Trophoblast cell (in vitro differentiated cells and primary cell): Measurements from ENCODE around the gene KCNS1.
A peak's percentile ranks its signal among the peaks of the same experiment; 100 is the strongest.

ENCODE experiments used
- DNase-seq, 2 donors: peaks; one replicate each; pipeline ENCODE4 v3.0.0-alpha.2; 2016
- H2AFZ ChIP-seq: 2 replicates; pipeline ENCODE4 v1.6.1; 2013; ENCODE audit warnings: low read length, moderate library complexity, mild to moderate bottlenecking; ENCODE audit not compliant: insufficient read depth, poor library complexity
- H2AK5ac ChIP-seq: 2 replicates; pipeline ENCODE4 v1.6.1; 2013; ENCODE audit warnings: mild to moderate bottlenecking, low read length
- H2BK120ac ChIP-seq: 2 replicates; pipeline ENCODE4 v1.6.1; 2013; ENCODE audit warnings: low read length, mild to moderate bottlenecking, moderate library complexity; ENCODE audit not compliant: insufficient read depth, poor library complexity
- H2BK12ac ChIP-seq: 2 replicates; pipeline ENCODE4 v1.6.1; 2013; ENCODE audit warnings: mild to moderate bottlenecking, low read length, moderate library complexity
- H2BK5ac ChIP-seq: 2 replicates; pipeline ENCODE4 v1.6.1; 2013; ENCODE audit warnings: low read length, low read depth, moderate library complexity, mild to moderate bottlenecking; ENCODE audit not compliant: poor library complexity
- H3K14ac ChIP-seq: 2 replicates; pipeline ENCODE4 v1.6.1; 2013; ENCODE audit warnings: mild to moderate bottlenecking, low read length
- H3K18ac ChIP-seq: 2 replicates; pipeline ENCODE4 v1.6.1; 2013; ENCODE audit warnings: mild to moderate bottlenecking, low read length
- H3K23ac ChIP-seq: 2 replicates; pipeline ENCODE4 v1.6.1; 2013; ENCODE audit warnings: low read length
- H3K27ac ChIP-seq: 2 replicates; pipeline ENCODE4 v1.5.1; 2013; ENCODE audit warnings: low read depth, mild to moderate bottlenecking, inconsistent platforms, low read length, moderate library complexity
- H3K27me3 ChIP-seq: 2 replicates; pipeline ENCODE4 v1.6.1; 2013; ENCODE audit warnings: inconsistent platforms, mild to moderate bottlenecking, low read length, moderate library complexity; ENCODE audit not compliant: insufficient read depth
- H3K36me3 ChIP-seq, 2 experiments: 1 replicate in 1 of 2; 2 replicates in 1 of 2; pipeline ENCODE4 v1.6.1; 2013; ENCODE audit warnings: low read length in 2 of 2, mild to moderate bottlenecking in 2 of 2, moderate library complexity in 1 of 2; ENCODE audit not compliant: insufficient read depth in 2 of 2, control insufficient read depth in 1 of 2
- H3K4ac ChIP-seq: 2 replicates; pipeline ENCODE4 v1.6.1; 2013; ENCODE audit warnings: low read depth, mild to moderate bottlenecking, low read length, moderate library complexity
- H3K4me1 ChIP-seq, 2 experiments: 1 replicate in 1 of 2; 2 replicates in 1 of 2; pipeline ENCODE4 v1.6.1; 2013; ENCODE audit warnings: low read length in 2 of 2, mild to moderate bottlenecking in 2 of 2, moderate library complexity in 1 of 2; ENCODE audit not compliant: insufficient read depth in 2 of 2, control insufficient read depth in 1 of 2
- H3K4me2 ChIP-seq: 2 replicates; pipeline ENCODE4 v1.6.1; 2013; ENCODE audit warnings: inconsistent platforms, mild to moderate bottlenecking, low read length, moderate library complexity
- H3K4me3 ChIP-seq: 2 replicates; pipeline ENCODE4 v1.5.1; 2013; ENCODE audit warnings: mild to moderate bottlenecking, low read depth, low read length, inconsistent platforms
- H3K79me1 ChIP-seq: one replicate; pipeline ENCODE4 v1.6.1; 2013; ENCODE audit warnings: low read length
- H3K79me2 ChIP-seq: 2 replicates; pipeline ENCODE4 v1.6.1; 2013; ENCODE audit warnings: low read length, mild to moderate bottlenecking; ENCODE audit not compliant: control insufficient read depth, insufficient read depth, poor library complexity
- H3K9ac ChIP-seq: 2 replicates; pipeline ENCODE4 v1.6.1; 2013; ENCODE audit warnings: mild to moderate bottlenecking, low read length
- H3K9me3 ChIP-seq: 2 replicates; pipeline ENCODE4 v1.6.1; 2013; ENCODE audit warnings: low read depth, mild to moderate bottlenecking, control low read depth, inconsistent platforms, low read length; ENCODE audit not compliant: insufficient read depth
- H4K12ac ChIP-seq: 2 replicates; pipeline ENCODE4 v1.6.1; 2013; ENCODE audit warnings: low read depth, mild to moderate bottlenecking, low read length, moderate library complexity
- H4K8ac ChIP-seq: 2 replicates; pipeline ENCODE4 v1.6.1; 2013; ENCODE audit warnings: low read depth, mild to moderate bottlenecking, low read length, moderate library complexity
- H4K91ac ChIP-seq: one replicate; pipeline ENCODE4 v1.6.1; 2013; ENCODE audit warnings: low read depth, mild to moderate bottlenecking, low read length, moderate library complexity
- WGBS: extraction: QIAGEN DNeasy Blood & Tissue Kit; methylation state at CpG from one replicate; pipeline ENCODE4 v1.1.7; 2013; ENCODE audit warnings: missing lambda C conversion rate; ENCODE audit not compliant: insufficient read length, insufficient coverage; ENCODE audit errors: extremely low coverage; 5-methylcytosine and 5-hydroxymethylcytosine counted together

The KCNS1 gene

DNA sequence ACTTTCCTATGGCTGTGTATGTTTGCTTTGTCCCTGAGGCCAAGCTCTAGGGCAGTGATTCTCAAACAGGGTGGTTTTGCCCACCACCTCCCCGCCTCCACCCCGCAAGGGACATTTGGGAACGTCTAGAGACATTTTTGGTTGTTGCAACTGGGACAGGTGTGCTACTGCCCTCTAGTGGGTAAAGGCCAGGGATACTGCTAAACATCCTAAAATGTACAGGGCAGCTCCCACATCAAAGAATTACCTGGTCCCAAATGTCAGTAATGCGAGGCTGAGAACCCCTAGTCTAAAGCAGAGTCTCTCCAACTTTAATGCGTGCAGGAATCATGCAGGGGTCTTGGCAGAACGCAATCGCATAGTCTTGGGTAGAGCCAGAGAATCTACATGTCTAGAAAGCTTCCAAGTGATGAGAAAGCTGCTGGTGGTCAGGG, 5.1 kb downstream of the KCNS1 start:
- peak; percentile 62 to 86 for DNase-seq
- Histone ChIP-seq H2BK5ac (no peak overlapping the region), H4K8ac (no peak overlapping the region), H3K4ac (no peak overlapping the region), H2AK5ac (no peak overlapping the region), H3K4me2 (no peak overlapping the region), H3K4me3 (no peak overlapping the region), H3K79me2 (no peaks in the 10 kb centered on the region), H3K27me3 (no peaks in the 10 kb centered on the region), H3K4me1 (peaks cover 3 to 6% of the 10 kb centered on the region in 2 experiments), H3K18ac (no peak overlapping the region), H3K14ac (no peak overlapping the region), H2BK12ac (no peak overlapping the region), H3K23ac (no peak overlapping the region), H2BK120ac (no peak overlapping the region), H2AFZ (no peak overlapping the region), H3K9ac (no peak overlapping the region), H3K79me1 (peaks cover 8% of the 10 kb centered on the region), H3K27ac (no peak overlapping the region), H3K36me3 (peaks cover 11 to 19% of the 10 kb centered on the region in 2 experiments), H4K12ac (no peak overlapping the region), H3K9me3 (peaks cover 6% of the 10 kb centered on the region), H4K91ac (no peak overlapping the region)
- no CpG with 5 or more reads among the region's 7 CpGs for WGBS

DNA sequence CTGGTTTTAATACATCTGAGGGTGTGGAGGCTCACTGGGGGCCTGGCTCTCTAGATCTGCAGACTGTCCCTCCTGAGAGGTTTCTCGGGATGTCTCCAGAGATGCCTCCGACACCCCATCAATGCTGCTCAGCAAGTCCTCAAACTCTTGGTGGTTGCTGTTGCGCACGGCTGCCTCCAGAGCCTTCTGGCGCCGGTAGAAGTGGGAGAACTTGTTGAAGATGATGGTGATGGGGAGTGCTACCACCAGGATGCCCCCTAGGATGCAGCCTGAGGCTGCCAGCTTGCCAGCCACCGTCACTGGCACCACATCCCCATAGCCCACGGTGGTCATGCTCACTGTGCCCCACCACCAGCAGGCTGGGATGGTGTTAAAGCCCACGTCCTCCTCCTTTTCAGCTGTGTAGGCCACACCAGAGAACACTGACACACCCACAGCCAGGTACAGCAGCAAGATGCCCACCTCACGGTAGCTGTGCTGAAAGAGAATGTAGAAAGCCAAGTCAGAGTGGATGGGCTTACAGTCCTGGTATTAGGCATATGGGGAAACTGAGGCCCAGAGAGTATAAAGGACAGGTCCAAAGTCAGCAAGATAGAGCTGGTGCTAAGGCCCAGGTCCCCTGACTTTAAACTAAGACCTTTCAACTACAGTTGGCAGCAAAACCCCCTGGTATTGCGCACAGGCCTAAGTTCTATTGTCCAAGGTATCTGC, 5.9 kb downstream of the KCNS1 start:
- Histone ChIP-seq H3K9me3 (peaks cover 6% of the 10 kb centered on the region), H3K18ac (peak overlapping the region; percentile 13), H4K8ac (peak overlapping the region; percentile 47), H3K4me2 (no peak overlapping the region), H3K14ac (peak overlapping the region; percentile 36), H2AFZ (no peak overlapping the region), H2BK12ac (peak overlapping the region; percentile 45), H3K4me1 (peaks cover 0 to 6% of the 10 kb centered on the region in 2 experiments), H3K27ac (no peak overlapping the region), H3K4ac (peak overlapping the region; percentile 3), H3K79me1 (peaks cover 5% of the 10 kb centered on the region), H2BK120ac (peak overlapping the region; percentile 18), H2BK5ac (peak overlapping the region; percentile 35), H3K23ac (no peak overlapping the region), H3K36me3 (peaks cover 11 to 19% of the 10 kb centered on the region in 2 experiments), H3K9ac (no peak overlapping the region), H3K4me3 (no peak overlapping the region), H3K79me2 (no peaks in the 10 kb centered on the region), H2AK5ac (peak overlapping the region; percentile 24), H4K12ac (no peak overlapping the region), H4K91ac (peak overlapping the region; percentile 67), H3K27me3 (no peaks in the 10 kb centered on the region)
- no peak for DNase-seq
- no CpG with 5 or more reads among the region's 11 CpGs for WGBS

DNA sequence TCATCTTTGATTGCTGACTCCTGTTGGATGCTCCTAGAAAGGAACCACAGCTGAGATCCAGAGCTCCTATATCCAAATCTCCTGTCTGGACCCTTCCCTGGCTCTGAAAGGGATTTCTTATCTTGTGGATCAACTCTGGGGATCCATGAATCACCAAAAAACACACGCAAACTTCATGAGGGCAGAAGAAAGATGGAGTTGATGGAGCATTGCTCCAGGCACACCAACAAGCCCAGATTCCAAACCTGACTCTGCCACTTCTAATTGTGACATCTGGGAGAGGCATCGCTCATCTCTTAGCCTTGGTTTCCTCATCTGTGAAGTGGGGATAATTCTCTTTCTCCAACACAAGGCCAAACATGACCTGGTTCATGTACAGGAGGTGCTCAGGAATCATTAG, 6.7 kb downstream of the KCNS1 start:
- Histone ChIP-seq H3K79me2 (no peaks in the 10 kb centered on the region), H3K4ac (no peak overlapping the region), H3K36me3 (peaks cover 11 to 19% of the 10 kb centered on the region in 2 experiments), H3K4me1 (peaks cover 0 to 6% of the 10 kb centered on the region in 2 experiments), H3K27ac (no peak overlapping the region), H4K12ac (no peak overlapping the region), H4K8ac (no peak overlapping the region), H2AK5ac (no peak overlapping the region), H2BK12ac (no peak overlapping the region), H3K4me3 (no peak overlapping the region), H3K79me1 (peaks cover 5% of the 10 kb centered on the region), H3K18ac (no peak overlapping the region), H3K9ac (no peak overlapping the region), H3K9me3 (peaks cover 6% of the 10 kb centered on the region), H2BK120ac (no peak overlapping the region), H4K91ac (peak overlapping the region; percentile 67), H3K23ac (no peak overlapping the region), H3K27me3 (no peaks in the 10 kb centered on the region), H2AFZ (no peak overlapping the region), H3K14ac (no peak overlapping the region), H3K4me2 (no peak overlapping the region), H2BK5ac (no peak overlapping the region)
- peak; percentile 60 to 82 for DNase-seq
- WGBS: no CpG with 5 or more reads among the region's 2 CpGs

DNA sequence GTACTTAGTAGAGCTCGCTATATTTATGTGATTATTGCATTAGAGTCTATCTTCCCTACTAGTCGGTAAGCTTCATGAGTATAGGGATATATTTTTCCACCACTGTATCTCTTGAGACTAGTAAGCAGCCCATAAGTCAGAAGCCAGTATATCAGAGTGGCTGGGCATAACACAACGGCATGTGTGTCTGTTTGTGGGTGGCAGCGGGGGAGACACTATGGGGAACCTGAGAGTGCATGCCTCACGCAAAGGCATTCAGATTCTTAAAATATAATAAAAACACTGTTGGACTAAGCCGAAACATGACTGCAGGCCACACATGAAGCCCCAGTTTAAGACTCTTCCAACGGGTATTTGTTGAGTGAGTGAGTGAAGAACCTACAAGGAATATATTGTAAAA, 8.0 kb downstream of the KCNS1 start:
- WGBS: no CpG with 5 or more reads among the region's 7 CpGs
- H3K36me3 ChIP-seq: peaks cover 7 to 18% of the 10 kb centered on the region in 2 experiments

More for the DNA sequence above, 8.0 kb downstream of the KCNS1 start:
- Histone ChIP-seq H3K18ac (no peak overlapping the region), H2BK5ac (no peak overlapping the region), H2AK5ac (no peak overlapping the region), H2AFZ (no peak overlapping the region), H2BK12ac (no peak overlapping the region), H3K9ac (no peak overlapping the region), H2BK120ac (no peak overlapping the region), H3K79me2 (no peaks in the 10 kb centered on the region), H4K91ac (no peak overlapping the region), H3K4ac (no peak overlapping the region), H3K14ac (no peak overlapping the region), H3K4me3 (no peak overlapping the region), H3K9me3 (peaks cover 4% of the 10 kb centered on the region), H3K4me1 (peaks cover under 1 to 11% of the 10 kb centered on the region in 2 experiments), H3K27me3 (no peaks in the 10 kb centered on the region), H3K4me2 (no peak overlapping the region), H3K27ac (no peak overlapping the region), H4K12ac (no peak overlapping the region), H3K23ac (no peak overlapping the region), H4K8ac (no peak overlapping the region), H3K79me1 (peaks cover 8% of the 10 kb centered on the region)
- DNase-seq: no peak
